ENCODE measurements around the gene EBF4.
"Not testable (repeated sequence)": the region's sequence is repeated elsewhere in the genome, so short reads cannot be mapped to it uniquely, and the experiment has no call there.

Gene EBF4

GRCh38 chr20:2796011-2796660 lies 103.6 kb downstream of the EBF4 start:
- DNase-seq, result no peak

GRCh38 chr20:2797136-2797983 lies 104.8 kb downstream of the EBF4 start:
- DNase-seq, result no peak

DNA sequence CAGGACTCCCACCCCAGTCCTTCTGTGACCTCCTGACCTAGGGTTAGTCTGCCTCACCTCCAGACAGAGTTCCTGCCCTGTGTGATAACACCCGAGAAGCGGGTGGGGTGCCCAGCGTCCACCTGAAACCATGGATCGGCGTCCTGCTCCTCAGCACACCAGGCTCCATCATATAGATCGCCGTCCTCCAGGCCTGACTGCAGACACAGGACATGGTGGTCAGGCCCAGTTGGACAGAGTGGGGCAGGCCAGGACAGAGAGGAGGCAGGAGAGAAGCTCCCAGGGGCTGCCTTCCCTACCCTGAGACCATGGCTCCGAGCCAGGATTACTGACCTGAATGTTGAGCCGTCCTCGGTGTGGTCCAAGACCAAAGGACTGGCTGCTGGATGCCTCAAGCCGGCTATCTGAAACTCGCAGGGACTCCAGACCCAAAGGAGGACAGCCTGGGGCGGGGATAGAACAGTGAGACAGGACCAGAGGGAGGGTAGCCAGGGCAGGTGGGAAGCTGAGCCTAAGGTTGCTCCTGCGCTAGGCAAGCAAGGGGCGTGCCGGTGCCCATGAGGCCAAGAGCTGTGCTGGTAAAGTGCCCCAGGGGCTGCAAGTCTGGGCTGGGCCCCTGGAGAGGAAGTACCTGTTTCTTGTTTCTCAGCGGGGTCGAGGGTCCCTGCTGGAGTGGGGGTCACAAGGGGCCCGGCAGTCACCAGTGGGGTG lies 105.7 kb downstream of the EBF4 start:
- no peak for DNase-seq

GRCh38 chr20:2798814-2799213 lies 106.2 kb downstream of the EBF4 start:
- DNase-seq, result no peak

GRCh38 chr20:2799271-2799670 lies 106.7 kb downstream of the EBF4 start:
- no peak for DNase-seq

GRCh38 chr20:2799688-2800520 lies 107.3 kb downstream of the EBF4 start:
- DNase-seq, result no peak

DNA sequence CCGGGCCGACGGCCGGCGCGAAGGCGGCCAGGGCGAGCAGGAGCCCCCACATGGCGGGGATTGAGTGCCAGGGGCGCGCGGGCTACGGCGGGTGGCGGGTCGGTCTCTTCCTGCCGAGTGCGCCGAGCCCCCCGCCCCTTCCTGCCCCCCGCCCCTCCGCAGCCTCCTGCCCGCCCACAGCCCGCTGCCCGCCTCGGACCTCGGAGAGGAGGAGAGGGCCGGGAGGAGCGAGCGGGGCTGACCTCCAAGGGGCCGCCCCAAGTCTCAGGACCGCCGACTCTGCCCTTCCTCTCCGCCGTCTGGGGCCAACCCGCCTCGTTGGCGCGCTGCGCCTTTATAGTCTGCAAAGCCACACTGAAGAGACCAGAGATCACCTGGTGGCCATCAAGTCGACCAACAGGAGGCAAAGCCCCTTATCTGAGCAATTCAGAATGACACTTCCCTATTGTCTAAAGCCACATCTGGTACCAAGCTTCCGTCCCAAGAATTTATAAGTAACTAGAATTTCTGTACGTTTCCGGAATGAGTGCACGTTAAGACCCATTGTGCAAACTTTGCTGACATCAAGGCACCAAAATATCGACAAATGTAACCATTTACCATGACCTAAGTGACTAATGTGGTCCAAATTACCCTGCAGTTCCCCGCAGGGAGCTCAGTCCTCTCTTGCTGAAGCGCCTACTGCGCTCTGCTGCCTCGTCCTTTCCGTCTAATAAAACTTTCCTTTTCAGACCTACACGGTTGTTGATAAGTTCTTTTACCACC lies 108.1 kb downstream of the EBF4 start, which contains the start of gene CPXM1:
Gene CPXM1, minus strand, starts transcription at position 107 of the 765 bp plus-strand sequence. Its CDS starts 55 bp downstream, at position 52.
- no peak for DNase-seq

DNA sequence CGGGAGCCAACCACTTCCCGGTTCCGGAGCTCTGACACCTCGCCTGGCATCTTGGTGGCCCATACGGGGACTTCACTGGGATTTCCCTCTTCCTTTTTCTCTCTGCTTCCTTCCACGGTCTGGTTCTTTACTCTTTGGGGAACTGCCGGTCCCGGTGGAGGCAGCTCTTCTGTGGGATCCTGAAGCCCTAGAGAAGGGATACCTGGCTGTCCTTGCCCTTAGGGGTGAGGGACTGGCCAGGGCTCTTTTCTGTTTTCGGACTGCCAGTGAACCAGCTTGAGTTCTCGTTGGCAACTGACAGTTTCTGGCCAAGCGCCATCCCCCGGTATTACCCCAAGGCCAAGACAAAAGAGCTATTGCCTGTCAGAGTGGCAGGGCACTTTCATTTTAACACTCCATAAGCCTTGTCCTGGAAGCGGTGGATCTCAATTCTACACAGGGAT lies 108.7 kb downstream of the EBF4 start:
- no peak for DNase-seq

DNA sequence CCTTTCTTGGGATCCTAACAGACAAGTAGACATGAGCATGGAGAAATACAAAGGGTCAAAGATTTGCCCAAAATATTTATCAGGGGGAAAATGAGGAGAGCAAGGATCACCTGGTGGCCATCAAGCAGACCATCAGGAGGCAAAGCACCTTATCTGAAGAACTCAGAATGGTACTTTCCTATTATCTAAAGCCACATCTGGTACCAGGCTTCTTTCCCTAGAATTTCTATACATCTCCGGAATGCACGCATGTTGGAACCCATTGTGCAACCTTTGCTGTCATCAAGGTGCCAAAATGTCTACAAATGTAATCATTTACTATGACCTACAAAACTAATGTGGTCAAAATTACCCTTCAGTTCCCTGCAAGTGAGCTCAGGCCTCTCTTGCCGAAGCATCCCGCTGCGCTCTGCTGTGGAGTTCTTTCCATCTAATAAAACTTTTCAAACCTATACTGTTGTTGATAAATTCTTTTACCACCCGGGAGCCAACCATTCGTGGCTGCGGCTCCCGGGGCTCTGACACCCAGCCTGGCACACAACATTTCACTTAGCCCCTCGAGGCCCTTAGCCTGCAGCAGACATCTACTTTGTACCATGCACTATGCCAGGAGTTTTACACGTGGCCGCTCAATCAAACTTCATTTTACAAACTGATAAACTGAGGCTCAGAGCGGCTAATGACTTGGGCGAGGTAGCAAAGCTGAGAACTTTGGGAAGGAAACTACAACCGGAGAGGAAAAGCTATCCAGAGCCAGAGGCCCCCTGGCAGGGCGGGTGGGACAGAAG lies 111.7 kb downstream of the EBF4 start:
- no peak for DNase-seq

DNA sequence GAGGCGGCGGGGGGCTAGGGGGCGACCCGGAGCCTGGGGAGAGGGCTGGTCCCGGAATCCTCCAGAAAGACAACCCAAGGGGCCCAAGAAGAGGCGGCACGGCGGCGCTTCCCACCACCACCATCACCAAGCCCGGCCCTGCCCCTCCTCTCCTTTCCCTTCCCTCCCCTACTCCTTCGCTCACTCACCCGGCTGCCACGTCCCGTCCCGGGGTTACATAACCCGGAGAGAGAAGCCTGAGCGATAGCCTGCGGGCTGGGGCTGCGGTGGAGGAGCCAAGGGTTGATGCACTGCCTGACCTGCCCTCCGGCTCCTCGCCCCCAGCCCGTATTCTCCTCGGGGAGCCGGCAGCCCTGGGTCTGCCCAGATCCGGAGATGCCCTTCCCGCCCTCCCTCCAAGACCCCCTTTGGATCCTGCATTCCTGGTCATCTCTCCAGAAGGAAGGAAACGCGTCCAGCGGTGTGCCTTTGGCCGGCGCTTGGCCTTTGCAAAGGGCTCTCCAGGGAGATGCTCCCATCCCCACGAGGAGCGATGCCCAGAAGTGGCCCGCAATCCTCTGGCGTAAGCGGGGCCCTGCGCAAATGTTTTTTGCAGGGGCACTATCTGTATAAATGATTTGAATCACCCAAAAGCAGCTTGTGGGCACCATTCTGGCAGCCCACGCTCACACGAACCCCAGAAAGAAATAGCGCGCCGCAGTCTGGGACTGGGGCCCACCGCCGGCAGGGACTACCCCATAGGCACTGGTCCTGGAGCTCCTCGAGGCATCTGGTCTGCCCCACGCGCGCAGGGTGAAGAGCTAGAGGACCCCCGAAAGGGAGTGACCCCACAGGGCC lies 112.5 kb downstream of the EBF4 start:
- no peak for DNase-seq

- DNase-seq, result no peak
These were observed 113.2 kb downstream of the EBF4 start for GRCh38 chr20:2805689-2806350.

DNA sequence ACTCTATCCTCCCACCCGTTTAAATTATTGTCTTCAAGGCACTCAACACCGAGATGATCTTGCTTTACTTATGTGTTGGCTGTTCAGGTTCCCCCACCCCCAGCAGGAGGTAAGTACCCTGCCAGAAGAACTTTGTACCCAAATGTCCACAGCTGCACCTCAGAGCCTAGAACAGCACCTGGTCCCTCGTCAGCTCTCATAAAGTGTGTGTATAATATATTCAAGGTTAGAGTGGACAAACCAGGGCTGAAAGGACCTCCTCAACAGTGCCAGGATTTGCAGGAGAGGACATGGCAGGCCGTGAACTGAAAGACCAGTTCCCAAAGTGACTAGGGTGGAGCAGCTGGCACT lies 113.7 kb downstream of the EBF4 start:
- DNase-seq, result no peak

GRCh38 chr20:2807019-2807418 lies 114.4 kb downstream of the EBF4 start:
- DNase-seq, result no peak

GRCh38 chr20:2807929-2808328 lies 115.3 kb downstream of the EBF4 start:
- not testable (repeated sequence) for DNase-seq

GRCh38 chr20:2809690-2810089 lies 117.1 kb downstream of the EBF4 start:
- DNase-seq, result no peak
